ENCODE data around the gene ALDOB.

DNA sequence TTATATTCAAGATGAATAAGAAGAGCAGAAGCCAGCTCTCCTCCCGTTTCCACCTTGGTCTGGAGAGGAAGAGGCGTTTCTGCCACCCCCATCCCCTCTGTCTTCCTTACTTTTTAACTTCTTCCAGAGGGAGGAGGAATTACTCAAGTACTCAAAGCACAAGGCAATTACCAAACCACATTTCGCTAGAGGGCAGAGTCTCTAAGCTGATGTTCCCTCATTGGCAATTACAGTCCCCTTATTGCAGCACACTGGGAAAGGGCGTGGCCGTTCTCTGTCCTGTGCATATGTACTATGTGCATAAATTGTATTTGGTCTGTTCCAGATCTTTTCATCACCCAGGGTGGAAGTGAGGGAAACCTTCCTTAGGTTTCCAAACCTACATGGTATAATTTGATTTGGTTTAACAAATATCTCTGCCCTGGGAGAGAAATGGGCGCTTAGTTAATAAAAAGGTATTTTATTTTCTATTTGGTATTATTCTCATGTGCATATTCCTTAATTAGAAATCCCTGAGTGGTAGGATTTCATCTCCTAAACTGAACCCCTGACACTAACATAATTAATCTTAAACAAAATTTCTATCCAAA lies 29.8 kb upstream of the ALDOB start:
- TF ChIP-seq CTCF (IDR thresholded peaks at IDR 0.05) (peak in 2 of 4 experiments; percentile 18 to 24), POLR2A (IDR thresholded peaks at IDR 0.05) (no peak)

Data from uterus (tissue), 2 donors.